HCT116 (cell line): ENCODE data around the gene CMTM2.

Experiments used
- ATF3 ChIP-seq: IDR thresholded peaks from 2 replicates; pipeline ENCODE4 v1.6.1; 2012
- CTCF ChIP-seq, 3 experiments: fragments of 200-600 bp in 1 of 3; sonication (generic) in 1 of 3; IDR thresholded peaks in 2 of 3; conservative IDR thresholded peaks in 1 of 3; 2 replicates each; pipeline ENCODE4 v1.5.1; 2012 to 2017; ENCODE audit warnings: low read depth in 2 of 3, low read length in 2 of 3, antibody characterized with exemption in 1 of 3, borderline replicate concordance in 1 of 3, control low read depth in 1 of 3, mild to moderate bottlenecking in 1 of 3, mixed read lengths in 1 of 3, mixed run types in 1 of 3, moderate library complexity in 1 of 3; ENCODE audit not compliant: insufficient read depth in 1 of 3
- EZH2 ChIP-seq: fragments of 200-600 bp; sonication (generic); IDR thresholded peaks from 2 replicates; pipeline ENCODE4 v1.6.1; 2017; ENCODE audit warnings: antibody characterized with exemption, mixed run types
- EZH2phosphoT487 ChIP-seq: fragments of 200-600 bp; IDR thresholded peaks from 2 replicates; pipeline ENCODE4 v1.6.1; 2018; ENCODE audit warnings: antibody characterized with exemption, borderline replicate concordance
- JUND ChIP-seq: IDR thresholded peaks from 2 replicates; pipeline ENCODE4 v1.6.1; 2012
- POLR2A ChIP-seq: IDR thresholded peaks from 2 replicates; pipeline ENCODE4 v1.7.0; 2011; ENCODE audit warnings: borderline replicate concordance; ENCODE audit not compliant: insufficient read depth, insufficient read length; ENCODE audit errors: extremely low read depth
- POLR2AphosphoS5 ChIP-seq: IDR thresholded peaks from 2 replicates; pipeline ENCODE4 v1.6.1; 2011; ENCODE audit warnings: mild to moderate bottlenecking, low read depth, low read length, moderate library complexity
- REST ChIP-seq: IDR thresholded peaks from 2 replicates; pipeline ENCODE4 v1.6.1; 2012; ENCODE audit warnings: low read depth
- SIN3A ChIP-seq: IDR thresholded peaks from 2 replicates; pipeline ENCODE4 v1.6.1; 2012; ENCODE audit warnings: low read depth
- TCF7L2 ChIP-seq: IDR thresholded peaks from 2 replicates; pipeline ENCODE4 v1.7.0; 2011; ENCODE audit warnings: borderline replicate concordance, inconsistent platforms; ENCODE audit not compliant: insufficient read depth, insufficient read length; ENCODE audit errors: extremely low read depth
- YY1 ChIP-seq: IDR thresholded peaks from 2 replicates; pipeline ENCODE4 v1.6.1; 2011; ENCODE audit warnings: low read length, low read depth, moderate library complexity, mild to moderate bottlenecking; ENCODE audit not compliant: insufficient replicate concordance; ENCODE audit errors: extremely low read depth

GRCh38 chr16:66529475-66529874, 49.8 kb upstream of the CMTM2 start:
- TF ChIP-seq EZH2phosphoT487 (no peak), CTCF (IDR thresholded peaks at IDR 0.05 in 2 of 3, conservative IDR thresholded peaks at IDR 0.05 in 1 of 3; ENCODE audit: borderline replicate concordance in 1 of 3, insufficient read depth in 1 of 3, low read depth in 2 of 3, low read length in 2 of 3) (no peak), POLR2A (no peak), JUND (no peak), EZH2 (no peak), REST (no peak), ATF3 (no peak), YY1 (no peak), SIN3A (no peak), TCF7L2 (no peak), POLR2AphosphoS5 (no peak)
